Measurements from ENCODE around the gene TMEM132D. TPM values are rescaled to one million over a fixed set of nuclear protein-coding genes. Genes with fewer than 3 reads are reported as not detected.
A peak's percentile ranks its signal among the peaks of the same experiment; 100 is the strongest.

The TMEM132D gene
- total RNA-seq, 2 donors from 2014 or later, result 4.4 to 14.2 TPM

DNA sequence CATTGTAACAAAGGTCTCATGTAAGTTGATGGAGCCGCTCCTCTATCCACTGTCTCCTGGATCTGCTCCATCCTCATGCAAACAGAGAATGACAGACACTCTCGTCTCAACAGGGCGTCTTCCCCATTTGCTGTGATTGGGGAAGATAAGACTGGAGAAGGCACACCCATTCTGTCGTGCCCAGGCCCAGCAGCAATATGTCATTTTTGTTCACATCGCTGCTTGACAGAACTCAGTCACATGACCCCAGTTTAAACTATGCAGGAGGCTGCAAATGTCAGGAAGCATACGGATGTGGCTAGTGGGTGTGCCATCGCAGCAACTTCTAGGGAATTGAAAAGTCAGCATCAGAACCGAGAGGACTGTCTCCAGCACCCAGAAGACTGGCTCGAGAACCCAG lies 290.5 kb downstream of the TMEM132D start:
- no peak for DNase-seq
- H3K27me3 ChIP-seq (ENCODE audit: control insufficient read depth, insufficient read depth, low read length, poor library complexity, severe bottlenecking), result no peaks in the 10 kb centered on the region
- no peak overlapping the region for H3K27ac ChIP-seq (ENCODE audit: low read depth, low read length)
- no peaks in the 10 kb centered on the region for H3K36me3 ChIP-seq (ENCODE audit: control insufficient read depth, insufficient read depth, low read length)
- H3K9ac ChIP-seq (ENCODE audit: extremely low read depth, low read length, poor library complexity, severe bottlenecking), result no peak overlapping the region
- peaks cover 33% of the 10 kb centered on the region for H3K4me1 Mint-ChIP-seq
- peaks cover 16% of the 10 kb centered on the region for H3K9me3 Mint-ChIP-seq
- no peak overlapping the region for H3K27ac Mint-ChIP-seq
- H3K36me3 Mint-ChIP-seq (ENCODE audit: low read depth), result peaks cover 22% of the 10 kb centered on the region
- 90 to 95% methylated on average over 5 to 9 of the region's 9 CpGs for WGBS, 2 experiments (ENCODE audit: insufficient coverage in 1 of 2, insufficient read length in 1 of 2)
- H3K9me3 ChIP-seq (ENCODE audit: control insufficient read depth, low read length), result peaks cover 12% of the 10 kb centered on the region
- H3K4me3 Mint-ChIP-seq, result no peak overlapping the region
- TF ChIP-seq, protein P1, sequence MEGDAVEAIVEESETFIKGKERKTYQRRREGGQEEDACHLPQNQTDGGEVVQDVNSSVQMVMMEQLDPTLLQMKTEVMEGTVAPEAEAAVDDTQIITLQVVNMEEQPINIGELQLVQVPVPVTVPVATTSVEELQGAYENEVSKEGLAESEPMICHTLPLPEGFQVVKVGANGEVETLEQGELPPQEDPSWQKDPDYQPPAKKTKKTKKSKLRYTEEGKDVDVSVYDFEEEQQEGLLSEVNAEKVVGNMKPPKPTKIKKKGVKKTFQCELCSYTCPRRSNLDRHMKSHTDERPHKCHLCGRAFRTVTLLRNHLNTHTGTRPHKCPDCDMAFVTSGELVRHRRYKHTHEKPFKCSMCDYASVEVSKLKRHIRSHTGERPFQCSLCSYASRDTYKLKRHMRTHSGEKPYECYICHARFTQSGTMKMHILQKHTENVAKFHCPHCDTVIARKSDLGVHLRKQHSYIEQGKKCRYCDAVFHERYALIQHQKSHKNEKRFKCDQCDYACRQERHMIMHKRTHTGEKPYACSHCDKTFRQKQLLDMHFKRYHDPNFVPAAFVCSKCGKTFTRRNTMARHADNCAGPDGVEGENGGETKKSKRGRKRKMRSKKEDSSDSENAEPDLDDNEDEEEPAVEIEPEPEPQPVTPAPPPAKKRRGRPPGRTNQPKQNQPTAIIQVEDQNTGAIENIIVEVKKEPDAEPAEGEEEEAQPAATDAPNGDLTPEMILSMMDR (conservative IDR thresholded peaks at IDR 0.05), result no peak
- peaks cover 8% of the 10 kb centered on the region for H3K4me1 ChIP-seq (ENCODE audit: control insufficient read depth, insufficient read depth, low read length)
- H3K27me3 Mint-ChIP-seq (ENCODE audit: insufficient read depth), result peaks cover 4% of the 10 kb centered on the region
- H3K4me3 ChIP-seq (ENCODE audit: low read length), result no peak overlapping the region

DNA sequence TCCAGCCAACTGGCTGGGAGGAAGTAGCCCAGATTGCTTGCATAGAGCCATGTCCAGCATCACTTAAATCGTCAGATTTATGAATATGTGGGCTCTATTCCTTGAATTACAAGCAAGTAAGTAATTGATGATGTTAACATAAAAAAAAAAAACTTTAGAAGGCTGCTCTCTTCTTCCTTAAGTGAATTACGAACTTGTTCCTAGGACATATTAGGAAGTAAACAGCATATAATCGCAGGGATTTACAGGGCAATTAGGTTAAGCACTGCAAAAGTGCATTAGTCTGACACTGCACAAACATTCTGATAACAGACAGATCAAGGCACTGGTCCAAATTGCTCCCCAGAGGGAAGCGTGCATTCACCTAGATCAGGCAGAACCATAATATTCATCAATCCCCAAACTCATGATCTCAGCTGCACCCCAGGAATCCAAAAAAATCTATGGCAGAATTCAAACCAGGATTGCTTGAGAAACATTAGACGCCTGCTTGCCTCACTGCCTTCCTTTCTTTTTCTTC lies 293.2 kb downstream of the TMEM132D start:
- Histone ChIP-seq H3K4me3 (ENCODE audit: low read length) (peak overlapping the region; percentile 0), H3K27ac (ENCODE audit: low read depth, low read length) (no peak overlapping the region), H3K36me3 (ENCODE audit: control insufficient read depth, insufficient read depth, low read length) (no peaks in the 10 kb centered on the region), H3K9me3 (ENCODE audit: control insufficient read depth, low read length) (no peaks in the 10 kb centered on the region), H3K4me1 (ENCODE audit: control insufficient read depth, insufficient read depth, low read length) (peaks cover 19% of the 10 kb centered on the region), H3K27me3 (ENCODE audit: control insufficient read depth, insufficient read depth, low read length, poor library complexity, severe bottlenecking) (no peaks in the 10 kb centered on the region), H3K9ac (ENCODE audit: extremely low read depth, low read length, poor library complexity, severe bottlenecking) (no peak overlapping the region)
- no peak overlapping the region for H3K27ac Mint-ChIP-seq
- no peak for DNase-seq
- 87 to 88% methylated on average over 3 to 5 of the region's 5 CpGs for WGBS, 2 experiments (ENCODE audit: insufficient coverage in 1 of 2, insufficient read length in 1 of 2)
- no peaks in the 10 kb centered on the region for H3K27me3 Mint-ChIP-seq (ENCODE audit: insufficient read depth)
- H3K4me1 Mint-ChIP-seq, result peaks cover 53% of the 10 kb centered on the region
- H3K9me3 Mint-ChIP-seq, result no peaks in the 10 kb centered on the region
- H3K4me3 Mint-ChIP-seq, result no peak overlapping the region
- TF ChIP-seq, protein P1 (conservative IDR thresholded peaks at IDR 0.05), result no peak
- H3K36me3 Mint-ChIP-seq (ENCODE audit: low read depth), result peaks cover 4% of the 10 kb centered on the region

DNA sequence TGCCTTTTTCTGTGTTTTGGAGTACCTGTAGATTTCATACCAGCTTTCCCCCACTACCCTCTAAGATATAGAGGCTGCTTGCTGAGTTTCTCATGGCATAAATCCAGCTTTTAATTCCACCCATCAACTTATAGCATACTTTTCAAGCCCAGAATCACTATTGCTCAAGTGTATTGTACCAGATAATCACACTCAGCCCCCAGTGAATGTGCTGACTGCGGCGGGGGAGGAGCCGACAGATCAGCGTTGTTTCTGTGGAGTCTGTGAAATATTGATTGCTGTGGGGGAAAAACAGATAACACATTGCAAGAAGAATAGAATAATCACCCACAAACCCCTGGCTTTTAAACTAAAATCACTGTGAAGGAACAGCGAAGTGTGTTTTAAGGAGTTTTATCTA lies 296.1 kb downstream of the TMEM132D start:
- H3K36me3 Mint-ChIP-seq (ENCODE audit: low read depth), result no peaks in the 10 kb centered on the region
- H3K9ac ChIP-seq (ENCODE audit: extremely low read depth, low read length, poor library complexity, severe bottlenecking), result no peak overlapping the region
- peak overlapping the region; percentile 24 for H3K4me3 Mint-ChIP-seq
- TF ChIP-seq, protein P1 (conservative IDR thresholded peaks at IDR 0.05), result no peak
- no peaks in the 10 kb centered on the region for H3K9me3 ChIP-seq (ENCODE audit: control insufficient read depth, low read length)
- peak overlapping the region; percentile 1 for H3K4me3 ChIP-seq (ENCODE audit: low read length)
- peaks cover 57% of the 10 kb centered on the region for H3K4me1 Mint-ChIP-seq
- H3K9me3 Mint-ChIP-seq, result peaks cover 16% of the 10 kb centered on the region
- H3K27me3 ChIP-seq (ENCODE audit: control insufficient read depth, insufficient read depth, low read length, poor library complexity, severe bottlenecking), result no peaks in the 10 kb centered on the region
- H3K27ac Mint-ChIP-seq, result peak overlapping the region; percentile 87
- H3K36me3 ChIP-seq (ENCODE audit: control insufficient read depth, insufficient read depth, low read length), result no peaks in the 10 kb centered on the region
- H3K4me1 ChIP-seq (ENCODE audit: control insufficient read depth, insufficient read depth, low read length), result peaks cover 19% of the 10 kb centered on the region
- peak overlapping the region; percentile 92 for H3K27ac ChIP-seq (ENCODE audit: low read depth, low read length)
- WGBS, 2 experiments (ENCODE audit: insufficient coverage in 1 of 2, insufficient read length in 1 of 2), result 86 to 100% methylated on average over 1 of the region's 5 CpGs
- no peak for DNase-seq
- H3K27me3 Mint-ChIP-seq (ENCODE audit: insufficient read depth), result no peaks in the 10 kb centered on the region
